H1 (cell line): ENCODE measurements around the gene CTSC. TPM values are rescaled to one million over a fixed set of nuclear protein-coding genes. Genes with fewer than 3 reads are reported as not detected.

Experiments used
- CTCF ChIA-PET: fragments of 300-600 bp; sonication (Branson Sonifier 250); formaldehyde crosslinking; loops from one replicate; lab custom pipeline; 2021; ENCODE audit not compliant: partially characterized antibody; lab: Charles Lee
- POLR2A ChIA-PET: fragments of 300-600 bp; sonication (Branson Sonifier 250); formaldehyde crosslinking; loops from one replicate; lab custom pipeline; 2021; ENCODE audit warnings: inconsistent platforms; ENCODE audit not compliant: partially characterized antibody; lab: Charles Lee
- DNase-seq, 2 experiments: peaks; one replicate each; pipeline versions ENCODE4 v3.0.0 to v3.0.0-alpha.2; 2010 to 2022; ENCODE audit warnings: low spot score in 2 of 2, low read depth in 1 of 2, mixed read lengths in 1 of 2
- FAIRE-seq: peaks from 2 replicates; lab custom pipeline; 2011; peaks lifted over from hg19 to GRCh38; lab: Jason Lieb, UNC
- H2AFZ ChIP-seq: 2 replicates; pipeline ENCODE4 v1.8.1; 2012; ENCODE audit warnings: low read length, inconsistent platforms
- H2AK5ac ChIP-seq: 2 replicates; pipeline ENCODE4 v1.6.1; 2013; ENCODE audit warnings: low read depth, low read length
- H2BK120ac ChIP-seq: replicated peaks from 2 replicates; pipeline ENCODE3; 2013; ENCODE audit warnings: low read depth, low read length, inconsistent platforms
- H2BK12ac ChIP-seq: 2 replicates; pipeline ENCODE4 v1.6.1; 2013; ENCODE audit warnings: low read depth, low read length
- H2BK15ac ChIP-seq: 2 replicates; pipeline ENCODE4 v1.6.1; 2013; ENCODE audit warnings: low read length
- H2BK20ac ChIP-seq: 2 replicates; pipeline ENCODE4 v1.6.1; 2013; ENCODE audit warnings: low read length
- H2BK5ac ChIP-seq: 2 replicates; pipeline ENCODE4 v1.6.1; 2013; ENCODE audit warnings: low read depth, low read length
- H3K14ac ChIP-seq: 2 replicates; pipeline ENCODE4 v1.6.1; 2013; ENCODE audit warnings: inconsistent platforms; ENCODE audit not compliant: insufficient read length
- H3K18ac ChIP-seq: 2 replicates; pipeline ENCODE4 v1.6.1; 2013; ENCODE audit warnings: low read length; ENCODE audit errors: extremely low read depth
- H3K23ac ChIP-seq: 2 replicates; pipeline ENCODE4 v1.6.1; 2013; ENCODE audit warnings: inconsistent platforms; ENCODE audit not compliant: insufficient read length
- H3K23me2 ChIP-seq: 2 replicates; pipeline ENCODE4 v1.6.1; 2013; ENCODE audit warnings: low read depth, low read length
- H3K27ac ChIP-seq: 2 replicates; pipeline ENCODE4 v1.6.1; 2011; ENCODE audit warnings: low read depth, low read length, inconsistent platforms
- H3K27me3 ChIP-seq, 4 experiments: replicated peaks in 1 of 4; 1 replicate in 1 of 4; 2 replicates in 3 of 4; pipeline versions ENCODE4 v1.6.1 to v1.8.1; 2011 to 2013; ENCODE audit warnings: low read length in 3 of 4, mild to moderate bottlenecking in 3 of 4, inconsistent platforms in 2 of 4, mixed read lengths in 2 of 4, moderate library complexity in 1 of 4; ENCODE audit not compliant: control insufficient read depth in 3 of 4, insufficient read depth in 3 of 4; ENCODE audit errors: extremely low read depth in 1 of 4
- H3K36me3 ChIP-seq, 4 experiments: 2 replicates each; pipeline versions ENCODE4 v1.6.1 to v1.8.1; 2011 to 2013; ENCODE audit warnings: mild to moderate bottlenecking in 4 of 4, low read length in 3 of 4, moderate library complexity in 2 of 4, control low read depth in 1 of 4, inconsistent platforms in 1 of 4; ENCODE audit not compliant: insufficient read depth in 4 of 4, control insufficient read depth in 2 of 4
- H3K4ac ChIP-seq: replicated peaks from 2 replicates; pipeline ENCODE3; 2013; ENCODE audit warnings: low read length, low read depth, mixed read lengths, inconsistent platforms; ENCODE audit not compliant: insufficient read length
- H3K4me1 ChIP-seq, 4 experiments: replicated peaks in 1 of 4; 1 replicate in 1 of 4; 2 replicates in 3 of 4; pipeline versions ENCODE4 v1.6.1 to v1.8.1; 2011 to 2013; ENCODE audit warnings: low read length in 3 of 4, inconsistent platforms in 2 of 4, mixed read lengths in 1 of 4; ENCODE audit not compliant: insufficient read depth in 4 of 4, control insufficient read depth in 3 of 4
- H3K4me2 ChIP-seq, 2 experiments: 2 replicates each; pipeline versions ENCODE4 v1.6.1 to v1.8.1; 2011 to 2013; ENCODE audit warnings: low read depth in 2 of 2, low read length in 2 of 2, control low read depth in 1 of 2, inconsistent platforms in 1 of 2, mild to moderate bottlenecking in 1 of 2; ENCODE audit not compliant: insufficient read depth in 1 of 2
- H3K4me3 ChIP-seq, 4 experiments: fragments of 200-600, 300-600 bp in 1 of 4; sonication (generic), shearing (Covaris generic), sonication (Bioruptor Twin) in 1 of 4; 2 replicates each; pipeline versions ENCODE4 v1.5.1 to v1.8.1; 2011 to 2016; ENCODE audit warnings: low read length in 4 of 4, low read depth in 3 of 4, control low read depth in 2 of 4, inconsistent platforms in 2 of 4, mild to moderate bottlenecking in 2 of 4, mixed read lengths in 1 of 4, moderate library complexity in 1 of 4; ENCODE audit not compliant: insufficient read depth in 2 of 4; ENCODE audit errors: extremely low read depth in 1 of 4
- H3K56ac ChIP-seq: replicated peaks from 2 replicates; pipeline ENCODE3; 2013; ENCODE audit warnings: low read depth, mild to moderate bottlenecking, mixed read lengths, low read length, inconsistent platforms; ENCODE audit not compliant: insufficient read length
- H3K79me1 ChIP-seq: 2 replicates; pipeline ENCODE4 v1.6.1; 2013; ENCODE audit warnings: low read depth, low read length, control low read depth
- H3K79me2 ChIP-seq, 2 experiments: 2 replicates each; pipeline versions ENCODE4 v1.6.1 to v1.8.1; 2012 to 2013; ENCODE audit warnings: low read length in 2 of 2, mild to moderate bottlenecking in 2 of 2, inconsistent platforms in 1 of 2; ENCODE audit not compliant: insufficient read depth in 2 of 2, control insufficient read depth in 1 of 2
- H3K9ac ChIP-seq, 4 experiments: replicated peaks in 1 of 4; 1 replicate in 1 of 4; 2 replicates in 3 of 4; pipeline versions ENCODE4 v1.6.1 to v1.8.1; 2011 to 2013; ENCODE audit warnings: low read depth in 3 of 4, low read length in 3 of 4, control low read depth in 2 of 4, mild to moderate bottlenecking in 2 of 4, moderate library complexity in 2 of 4, inconsistent platforms in 1 of 4; ENCODE audit errors: extremely low read depth in 1 of 4
- H3K9me3 ChIP-seq, 2 experiments: 2 replicates each; pipeline versions ENCODE4 v1.6.1 to v1.8.1; 2012 to 2013; ENCODE audit warnings: mild to moderate bottlenecking in 2 of 2, moderate library complexity in 2 of 2, control low read depth in 1 of 2, inconsistent platforms in 1 of 2, low read depth in 1 of 2, low read length in 1 of 2, mixed read lengths in 1 of 2; ENCODE audit not compliant: insufficient read depth in 2 of 2
- H4K20me1 ChIP-seq, 2 experiments: replicated peaks in 1 of 2; 2 replicates each; pipeline versions ENCODE3 to v1.8.1; 2011 to 2013; ENCODE audit warnings: inconsistent platforms in 2 of 2, low read length in 2 of 2, mild to moderate bottlenecking in 1 of 2; ENCODE audit not compliant: insufficient read depth in 2 of 2, control insufficient read depth in 1 of 2
- H4K5ac ChIP-seq: 2 replicates; pipeline ENCODE4 v1.6.1; 2013; ENCODE audit warnings: low read length, low read depth, mixed read lengths, inconsistent platforms; ENCODE audit not compliant: insufficient read length
- H4K8ac ChIP-seq: 2 replicates; pipeline ENCODE4 v1.8.0; 2013; ENCODE audit warnings: mild to moderate bottlenecking, moderate library complexity, low read length, inconsistent platforms; ENCODE audit not compliant: insufficient read depth; ENCODE audit errors: extremely low read depth
- H4K91ac ChIP-seq: replicated peaks from 2 replicates; pipeline ENCODE3; 2013; ENCODE audit warnings: low read length, mixed read lengths, inconsistent platforms; ENCODE audit not compliant: insufficient read length
- ATF2 ChIP-seq: IDR thresholded peaks from 2 replicates; pipeline ENCODE4 v1.6.1; 2012; ENCODE audit warnings: low read length, inconsistent platforms
- NANOG ChIP-seq: IDR thresholded peaks from 2 replicates; pipeline ENCODE4 v1.6.1; 2011; ENCODE audit warnings: low read length, low read depth, mild to moderate bottlenecking, inconsistent platforms; ENCODE audit not compliant: insufficient read depth, poor library complexity, severe bottlenecking
- WGBS, 2 experiments: shearing (Covaris generic) in 1 of 2; methylation state at CpG; one replicate each; pipeline versions ENCODE4 v1.1.6 to v1.1.7; 2013 to 2015; ENCODE audit warnings: low lambda C conversion rate in 2 of 2, mixed read lengths in 2 of 2, inconsistent platforms in 1 of 2, low coverage in 1 of 2, missing lambda C conversion rate in 1 of 2; ENCODE audit not compliant: insufficient replicate concordance in 2 of 2, insufficient coverage in 1 of 2, insufficient read length in 1 of 2; ENCODE audit errors: extremely low coverage in 1 of 2, missing lambda C conversion rate in 1 of 2; 5-methylcytosine and 5-hydroxymethylcytosine counted together
- polyA plus RNA-seq, 7 experiments: library from polyadenylated mRNA; depleted of rRNA in 3 of 7; stranded (reverse) in 5 of 7; unstranded in 2 of 7; fragments of >200 nt in 5 of 7; fragments of 200-250 nt in 2 of 7; gene quantifications; 1 replicate in 5 of 7; 2 replicates in 1 of 7; 4 replicates in 1 of 7; pipeline versions ENCODE4 v1.2.1 to v1.2.3, GENCODE V29; 2011 to 2013; ENCODE audit warnings: missing spikeins in 2 of 7, mixed read lengths in 2 of 7
- total RNA-seq: library from RNA; stranded (reverse); fragmentation: NEBNext Ultra II Directional; extraction: Animal tissue kit (Norgen Biotek cat#: 25700); gene quantifications from 2 replicates; pipeline ENCODE4 v1.2.1, GENCODE V29; 2021

The CTSC gene
- total and polyA plus RNA-seq, 2 of the 8 experiments (the other 6 are each of a cell fraction or from before 2014, with no cell fraction given), result 347 to 369 TPM

GRCh38 chr11:88297421-88297820, 40.1 kb downstream of the CTSC start:
- DNase-seq (no peak), FAIRE-seq (no peak)
- no peak overlapping the region for H3K4ac ChIP-seq
- peaks cover 2 to 16% (median 12%) of the 10 kb centered on the region in 4 experiments; a peak in 4 of 7 replicates for H3K4me1 ChIP-seq
- H3K23ac ChIP-seq, result no peak overlapping the region
- no peak overlapping the region for H2BK20ac ChIP-seq
- no peaks in the 10 kb centered on the region for H3K9me3 ChIP-seq
- no peak overlapping the region for H2BK5ac ChIP-seq
- peaks cover 2% of the 10 kb centered on the region for H3K79me1 ChIP-seq
- H3K18ac ChIP-seq, result no peak overlapping the region
- H3K23me2 ChIP-seq, result no peaks in the 10 kb centered on the region
- H2BK15ac ChIP-seq, result no peak overlapping the region
- no peak overlapping the region for H4K8ac ChIP-seq
- CTCF ChIA-PET, result interaction anchor here (1.3 to 2.4 kb wide), 2 partner anchors 13 to 45 kb away, joined by 4 to 8 read pairs; no protein-coding TSS in a partner anchor
- H3K14ac ChIP-seq, result no peak overlapping the region
- no peak overlapping the region for H2BK120ac ChIP-seq
- H2BK12ac ChIP-seq, result no peak overlapping the region
- H3K27ac ChIP-seq, result no peak overlapping the region
- no peaks in the 10 kb centered on the region for H3K27me3 ChIP-seq
- H2AK5ac ChIP-seq, result no peak overlapping the region
- TF ChIP-seq ATF2 (no peak), NANOG (peak; percentile 84)
- no peak overlapping the region for H4K91ac ChIP-seq
- no peak overlapping the region for H3K4me3 ChIP-seq
- H2AFZ ChIP-seq, result no peak overlapping the region
- H3K9ac ChIP-seq, result no peak overlapping the region
- no peak overlapping the region for H3K4me2 ChIP-seq
- peaks cover 1 to 4% of the 10 kb centered on the region in 2 experiments for H4K20me1 ChIP-seq
- 48% methylated on average over 2 of the region's 2 CpGs; no CpG with 5 or more reads in 1 of the 2 experiments for WGBS, 2 experiments
- no peak overlapping the region for H3K56ac ChIP-seq
- POLR2A ChIA-PET, result interaction anchor here (0.7 to 5.5 kb wide), 5 partner anchors 9 to 40 kb away, joined by 3 to 33 read pairs (median 3); partner anchors contain the start of gene CTSC
- peaks cover 0 to 45% of the 10 kb centered on the region in 2 experiments; a peak in 2 of 4 replicates for H3K79me2 ChIP-seq
- peaks cover 12 to 86% (median 47%) of the 10 kb centered on the region in 4 experiments for H3K36me3 ChIP-seq
- no peak overlapping the region for H4K5ac ChIP-seq
